Stimulated activated CD8-positive, alpha-beta memory T cell treated with anti-CD3 and anti-CD28 coated beads, Interleukin-12 subunit alpha, Interleukin-12 subunit beta, amount 100 ng/mL, for 4 hours (primary cell): ENCODE measurements around the gene CRKL.

Source experiments
- DNase-seq: peaks from one replicate; pipeline ENCODE4 v3.0.0-alpha.2; 2020; ENCODE audit warnings: low read depth

Gene CRKL

DNA sequence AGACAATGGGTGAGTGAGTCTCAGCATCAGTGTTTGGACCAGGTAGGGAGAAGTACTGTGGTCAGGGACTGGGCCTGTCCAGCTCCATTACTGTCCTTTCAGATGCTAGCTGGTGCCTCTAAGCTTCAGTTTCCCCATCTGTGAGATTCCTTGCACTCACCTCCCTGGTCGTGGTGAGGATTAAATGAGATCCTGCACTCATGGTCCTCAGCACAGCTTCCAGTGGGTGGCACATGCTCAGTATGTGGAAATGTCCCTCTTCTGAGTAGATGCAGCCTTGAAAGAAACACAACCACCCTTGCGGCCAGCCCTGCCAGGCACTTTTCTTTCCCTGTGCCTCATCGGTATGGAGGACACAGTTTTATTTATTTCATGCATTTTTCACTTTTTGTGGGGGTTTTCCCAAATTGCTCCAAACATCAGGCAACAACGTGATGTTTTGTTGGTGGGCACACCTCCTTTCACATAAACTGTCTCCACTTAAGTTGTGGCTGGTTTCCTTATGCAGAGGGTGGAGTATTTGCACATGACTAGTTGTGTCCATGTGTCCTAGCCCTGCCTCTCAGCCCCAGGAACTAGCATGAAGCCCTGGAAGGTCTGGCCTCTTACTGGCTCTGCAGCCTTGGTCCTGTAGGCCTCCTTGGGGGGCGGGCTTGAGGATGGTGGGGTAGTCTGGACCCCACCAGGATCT, 66.0 kb downstream of the CRKL start:
- no peak for DNase-seq

DNA sequence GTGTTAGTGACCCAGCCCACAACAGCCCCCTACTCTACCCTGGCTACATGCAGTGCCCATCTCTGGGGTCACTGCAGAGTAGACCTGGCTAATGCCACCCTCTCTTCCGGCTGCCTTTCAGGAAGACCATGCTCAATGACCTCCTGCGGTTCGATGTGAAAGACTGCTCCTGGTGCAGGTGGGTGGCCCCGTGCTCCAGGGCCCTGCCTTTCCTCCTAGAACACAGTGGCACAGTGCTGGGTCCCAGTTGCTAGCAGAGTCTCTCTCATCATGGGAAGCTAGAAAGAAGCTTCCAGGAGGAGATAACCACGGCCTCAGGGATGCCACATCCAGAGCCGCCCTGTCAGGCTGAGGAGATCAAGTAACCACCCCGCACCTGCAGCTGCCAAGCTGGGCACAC, 68.5 kb downstream of the CRKL start:
- DNase-seq = no peak

DNA sequence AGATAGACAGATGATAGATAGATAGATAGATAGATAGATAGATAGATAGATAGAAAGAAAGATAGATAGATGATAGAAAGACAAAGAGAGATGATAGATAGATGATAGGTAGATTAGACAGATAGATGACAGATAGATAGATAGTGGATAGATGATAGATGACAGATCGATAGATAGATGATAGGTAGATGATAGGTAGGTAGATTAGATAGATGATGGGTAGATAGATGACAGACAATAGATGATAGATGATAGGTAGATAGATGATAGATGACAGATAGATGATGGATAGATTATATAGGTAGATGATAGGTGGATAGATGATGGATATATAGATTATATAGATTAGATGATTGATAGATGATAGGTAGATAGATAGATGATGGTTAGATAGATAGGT, 69.2 kb downstream of the CRKL start:
- no peak for DNase-seq

DNA sequence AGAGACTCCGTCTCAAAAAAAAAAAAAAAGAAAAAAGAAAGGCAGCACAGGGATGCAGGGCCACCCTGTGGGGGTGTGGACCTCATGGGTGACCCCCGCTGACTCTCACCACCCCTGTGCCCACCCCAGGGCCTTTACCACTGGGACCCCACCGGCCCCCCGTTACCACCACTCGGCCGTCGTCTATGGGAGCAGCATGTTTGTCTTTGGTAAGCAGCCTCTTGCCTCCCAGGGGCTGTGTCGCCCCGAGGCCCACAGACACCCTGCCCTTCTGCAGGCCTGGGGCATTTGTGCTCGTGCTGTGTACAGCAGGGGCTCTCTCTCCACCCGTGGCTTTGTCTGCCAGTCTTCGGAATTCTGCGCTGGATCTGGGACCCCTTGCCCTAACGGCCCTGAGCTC, 70.2 kb downstream of the CRKL start:
- DNase-seq = no peak

DNA sequence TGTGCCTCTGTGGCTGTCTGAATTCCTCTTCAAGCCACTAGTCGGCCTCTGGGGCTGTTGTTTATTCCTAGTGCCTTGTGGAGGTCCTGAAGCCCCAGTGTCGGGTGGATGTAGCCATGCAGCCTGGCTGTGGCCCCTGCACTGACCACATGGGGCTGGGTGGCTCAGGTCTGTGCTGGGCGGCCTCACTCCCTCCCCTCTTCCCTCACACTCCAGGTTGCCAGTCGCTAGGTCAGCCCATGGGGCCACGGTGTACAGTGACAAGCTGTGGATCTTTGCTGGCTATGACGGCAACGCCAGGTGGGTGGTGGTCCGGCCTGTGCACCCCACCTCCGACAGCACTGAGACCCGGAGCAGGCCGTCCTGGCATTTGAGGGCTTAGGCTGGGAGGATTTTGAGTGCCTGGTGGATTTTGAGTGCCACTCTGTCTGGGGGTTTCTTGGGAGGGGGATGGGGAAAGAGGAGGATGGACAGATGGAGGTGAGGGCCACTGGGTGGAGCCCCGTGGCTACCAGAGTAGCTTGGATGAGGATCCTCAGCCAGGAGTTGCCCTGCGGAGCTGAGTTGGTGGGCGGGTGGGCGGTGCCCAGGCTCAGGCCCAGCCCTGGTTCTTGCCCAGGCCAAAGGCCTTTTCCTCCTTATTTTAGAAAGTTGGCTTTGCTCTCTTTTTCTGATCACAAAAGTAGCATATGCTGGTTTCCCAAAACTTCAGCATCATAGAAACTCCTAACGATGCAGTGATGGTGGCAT, 71.5 kb downstream of the CRKL start:
- DNase-seq = no peak

DNA sequence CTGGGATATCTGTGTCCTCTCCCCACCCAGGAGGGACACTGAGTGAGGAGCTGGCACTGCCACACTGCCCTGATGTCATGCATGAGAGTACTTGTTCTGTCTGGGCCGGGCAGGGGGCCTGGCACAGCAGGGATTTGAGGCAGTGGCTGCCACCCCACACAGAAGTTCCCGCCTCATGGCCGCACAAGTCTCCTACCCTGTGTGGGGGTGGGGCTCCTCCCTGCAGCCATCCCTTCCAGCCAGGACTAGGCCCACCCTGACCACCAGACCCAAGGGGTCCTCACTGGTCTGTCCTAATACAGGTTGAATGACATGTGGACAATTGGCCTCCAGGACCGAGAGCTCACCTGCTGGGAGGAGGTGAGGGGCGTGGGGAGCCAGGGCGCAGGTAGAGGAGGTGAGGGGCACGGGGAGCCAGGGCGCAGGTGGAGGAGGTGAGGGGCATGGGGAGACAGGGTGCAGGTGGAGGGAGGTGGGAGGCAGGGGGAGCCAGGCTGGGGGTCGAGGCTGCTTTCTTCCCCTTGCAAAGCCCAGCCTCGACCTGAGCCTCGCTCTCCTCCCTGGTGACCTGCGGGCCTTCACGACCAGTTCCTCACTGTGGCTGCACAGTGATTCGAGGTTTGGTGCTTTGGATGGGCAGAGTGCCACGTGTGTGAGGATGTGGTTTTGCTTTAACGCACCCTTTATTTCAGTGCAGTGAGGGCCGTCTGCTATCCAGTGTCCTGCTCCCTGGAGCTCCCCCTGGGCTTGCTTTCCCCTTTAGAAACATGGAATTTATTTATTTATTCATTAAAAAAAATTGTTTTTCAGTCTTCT, 72.3 kb downstream of the CRKL start:
- no peak for DNase-seq

DNA sequence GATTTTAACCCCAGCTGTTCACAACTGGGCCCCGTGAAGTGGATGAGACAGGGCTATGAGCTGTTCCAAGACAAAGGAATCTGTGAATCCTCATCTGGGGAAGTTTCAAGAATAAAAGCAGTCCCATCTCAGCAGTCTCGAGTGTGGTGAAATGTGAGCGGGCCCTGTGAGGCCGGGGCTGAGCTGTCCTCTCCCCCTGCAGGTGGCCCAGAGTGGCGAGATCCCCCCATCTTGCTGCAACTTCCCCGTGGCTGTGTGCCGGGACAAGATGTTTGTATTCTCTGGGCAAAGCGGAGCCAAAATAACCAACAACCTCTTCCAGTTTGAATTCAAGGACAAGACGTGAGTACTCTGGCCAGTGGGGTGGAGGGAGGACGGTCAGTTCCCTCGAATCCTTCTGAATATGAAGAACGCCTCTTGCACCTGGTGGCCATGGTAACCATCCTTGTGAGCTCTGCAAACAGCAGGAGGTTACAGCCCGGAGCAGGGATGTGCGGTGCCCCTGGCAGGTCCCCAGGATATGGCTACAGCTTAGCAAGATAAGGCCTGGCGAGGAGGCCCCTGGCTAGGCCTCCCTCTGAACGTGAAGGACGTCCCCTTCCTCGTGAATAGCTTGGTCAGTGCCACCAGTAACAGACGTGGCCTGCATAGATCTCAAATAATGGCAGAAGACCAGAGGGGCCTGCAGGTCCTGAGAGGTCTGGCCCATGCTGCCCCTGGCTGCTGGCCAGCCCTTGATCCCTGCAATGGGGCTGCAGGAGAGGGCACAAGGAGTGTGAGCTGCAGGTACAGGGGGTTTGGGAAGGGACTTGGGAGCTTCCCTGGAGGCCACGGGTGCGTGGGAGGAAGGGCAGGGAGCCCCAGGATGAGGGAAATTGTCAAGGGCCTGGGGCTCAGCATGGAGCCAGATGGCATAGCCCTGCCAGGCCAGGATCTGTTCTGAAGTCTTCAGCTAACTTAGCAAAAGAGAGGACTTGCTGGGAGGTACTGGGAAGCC, 73.3 kb downstream of the CRKL start:
- no peak for DNase-seq

DNA sequence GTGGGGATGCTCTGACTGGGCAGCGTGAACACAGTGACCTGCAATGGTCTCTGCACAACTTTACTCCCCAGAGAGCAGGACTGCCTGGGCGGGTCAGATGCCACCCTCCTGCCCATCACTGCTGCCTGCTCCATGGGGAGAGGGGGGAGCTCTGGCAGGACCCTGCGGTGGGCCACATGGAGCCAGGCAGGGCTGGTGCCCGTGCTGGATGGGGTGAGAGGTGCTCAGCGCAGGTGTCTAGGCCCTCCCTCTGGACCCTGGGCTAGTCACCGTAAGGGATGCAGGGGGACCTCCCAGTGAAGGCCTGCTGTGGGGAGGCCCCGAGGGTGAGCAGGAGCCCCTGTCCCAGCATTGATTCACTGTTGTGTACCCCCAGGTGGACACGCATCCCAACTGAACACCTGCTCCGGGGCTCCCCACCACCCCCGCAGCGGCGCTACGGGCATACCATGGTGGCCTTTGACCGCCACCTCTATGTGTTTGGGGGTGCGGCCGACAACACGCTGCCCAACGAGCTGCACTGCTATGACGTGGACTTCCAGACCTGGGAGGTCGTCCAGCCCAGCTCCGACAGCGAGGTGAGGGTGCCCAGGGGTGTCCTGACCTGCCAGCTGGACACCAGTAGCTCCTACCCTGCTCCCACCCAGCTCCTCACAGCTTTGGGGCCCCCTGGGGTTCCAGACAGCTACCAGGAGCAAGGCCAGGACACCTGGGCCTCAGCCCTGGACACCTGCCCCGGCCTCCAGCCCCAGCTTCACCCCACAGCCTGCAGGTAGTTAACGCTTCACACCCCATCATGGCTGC, 74.2 kb downstream of the CRKL start:
- DNase-seq = no peak

DNA sequence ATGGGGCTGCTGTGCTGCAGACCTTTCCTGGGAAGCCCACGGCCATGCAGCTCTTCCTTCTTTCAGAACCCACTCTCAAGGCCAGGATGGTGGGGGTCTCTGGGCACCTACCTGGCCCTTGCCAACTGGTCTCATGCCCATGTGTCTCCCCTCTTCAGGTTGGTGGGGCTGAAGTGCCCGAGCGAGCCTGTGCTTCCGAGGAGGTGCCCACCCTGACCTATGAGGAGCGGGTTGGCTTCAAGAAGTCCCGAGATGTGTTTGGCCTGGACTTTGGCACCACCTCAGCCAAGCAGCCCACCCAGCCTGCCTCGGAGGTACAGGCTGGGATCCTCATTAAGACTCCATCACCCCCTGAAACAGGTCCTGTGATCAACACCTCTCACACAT, 74.8 kb downstream of the CRKL start:
- DNase-seq = no peak

DNA sequence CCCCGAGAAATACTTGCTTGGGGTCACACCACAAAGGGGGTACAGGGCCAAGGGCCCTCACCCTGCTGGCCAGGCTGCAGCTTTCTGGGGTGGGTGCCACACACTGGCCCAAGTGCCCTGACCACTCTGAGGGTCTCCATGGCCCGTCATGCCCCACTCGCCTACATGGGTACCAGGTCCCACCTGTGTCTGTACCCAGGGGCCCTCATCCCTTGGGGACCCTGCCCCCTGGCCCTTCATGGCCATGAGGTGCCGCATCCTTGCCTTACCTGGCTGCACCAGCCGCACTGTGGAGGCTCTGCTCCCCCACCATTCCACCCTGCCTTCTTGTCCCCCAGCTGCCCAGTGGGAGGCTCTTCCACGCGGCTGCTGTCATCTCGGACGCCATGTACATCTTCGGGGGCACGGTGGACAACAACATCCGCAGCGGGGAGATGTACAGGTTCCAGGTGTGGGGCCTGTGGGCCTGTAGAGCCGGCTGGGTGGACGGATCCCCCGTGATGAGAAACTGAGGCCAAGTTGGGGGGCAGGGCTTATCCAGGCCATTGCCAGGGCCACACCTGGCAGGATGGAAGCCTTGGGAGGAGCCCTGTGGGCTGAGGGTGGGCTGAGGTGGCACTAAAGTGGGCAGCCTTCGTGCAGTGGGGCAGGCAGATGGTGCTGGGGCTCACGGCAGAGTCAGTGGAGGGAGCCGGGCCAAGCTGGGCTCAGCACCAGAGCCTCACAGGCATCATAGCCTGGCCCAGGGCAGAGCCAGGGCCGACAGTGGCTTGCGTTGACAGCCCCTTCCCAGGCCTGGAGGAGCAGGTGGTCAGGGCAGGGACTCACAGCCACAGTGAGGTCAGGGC, 75.5 kb downstream of the CRKL start:
- DNase-seq = no peak

DNA sequence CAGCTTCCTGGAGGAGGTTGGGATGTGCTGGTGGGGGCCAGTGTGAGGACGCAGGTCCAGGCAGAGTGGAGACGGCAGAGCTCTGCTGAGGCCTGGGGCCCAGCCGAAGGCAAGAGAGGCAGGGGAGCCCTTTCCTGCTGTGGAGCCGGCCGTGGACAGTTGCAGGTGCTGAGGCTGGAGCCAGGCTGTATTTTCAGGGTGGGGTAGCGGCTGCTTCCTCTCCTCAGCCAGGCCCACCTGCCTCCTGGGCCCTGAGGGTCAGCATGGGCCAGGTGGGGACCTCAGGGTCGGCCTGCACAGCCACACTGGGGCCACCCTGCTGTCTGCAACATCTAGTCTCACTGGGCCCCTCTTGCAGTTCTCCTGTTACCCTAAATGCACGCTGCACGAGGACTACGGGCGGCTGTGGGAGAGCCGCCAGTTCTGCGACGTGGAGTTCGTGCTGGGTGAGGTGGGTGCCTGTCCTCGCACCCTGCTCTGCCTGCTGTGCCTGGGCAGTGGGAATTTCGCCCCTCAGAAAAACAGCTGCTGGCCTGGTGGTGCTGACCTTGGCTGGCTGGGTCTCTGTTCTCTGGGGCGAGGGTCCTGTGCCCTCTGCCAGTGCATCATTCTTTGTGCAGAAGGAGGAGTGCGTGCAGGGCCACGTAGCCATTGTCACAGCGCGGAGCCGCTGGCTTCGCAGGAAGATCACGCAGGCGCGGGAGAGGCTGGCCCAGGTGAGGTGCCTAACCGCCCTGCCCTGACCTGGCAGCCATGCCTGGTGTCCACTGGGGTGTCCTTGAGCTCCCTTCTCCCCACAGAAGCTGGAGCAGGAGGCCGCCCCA, 76.3 kb downstream of the CRKL start:
- no peak for DNase-seq

DNA sequence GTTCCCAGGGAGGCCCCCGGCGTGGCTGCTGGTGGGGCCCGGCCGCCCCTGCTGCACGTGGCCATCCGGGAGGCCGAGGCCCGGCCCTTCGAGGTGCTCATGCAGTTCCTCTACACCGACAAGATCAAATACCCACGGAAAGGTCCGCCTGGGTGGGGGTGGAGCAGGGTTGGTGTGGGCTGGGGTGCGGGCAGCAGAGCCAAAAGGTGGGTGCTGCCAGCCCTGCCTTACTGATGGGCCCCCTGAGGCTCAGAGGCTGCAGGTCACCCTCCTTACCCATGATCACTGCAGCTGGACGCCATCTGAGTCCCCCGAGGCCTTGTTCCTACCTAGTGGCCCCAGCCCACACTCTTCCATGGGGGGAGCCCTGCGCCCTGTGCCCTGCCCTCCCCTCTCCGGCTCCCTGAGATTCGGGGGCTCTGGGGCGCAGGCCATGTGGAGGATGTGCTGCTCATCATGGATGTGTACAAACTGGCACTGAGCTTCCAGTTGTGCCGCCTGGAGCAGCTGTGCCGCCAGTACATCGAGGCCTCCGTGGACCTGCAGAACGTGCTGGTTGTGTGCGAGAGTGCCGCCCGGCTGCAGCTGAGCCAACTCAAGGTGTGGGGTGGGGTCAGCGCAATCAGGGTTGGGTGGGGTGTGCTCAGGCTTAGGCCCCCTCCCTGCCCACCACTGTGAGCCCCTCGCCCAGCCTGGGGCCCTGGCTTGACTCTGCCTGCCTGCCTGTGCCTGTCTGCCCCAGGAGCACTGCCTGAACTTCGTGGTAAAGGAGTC, 77.1 kb downstream of the CRKL start:
- no peak for DNase-seq

DNA sequence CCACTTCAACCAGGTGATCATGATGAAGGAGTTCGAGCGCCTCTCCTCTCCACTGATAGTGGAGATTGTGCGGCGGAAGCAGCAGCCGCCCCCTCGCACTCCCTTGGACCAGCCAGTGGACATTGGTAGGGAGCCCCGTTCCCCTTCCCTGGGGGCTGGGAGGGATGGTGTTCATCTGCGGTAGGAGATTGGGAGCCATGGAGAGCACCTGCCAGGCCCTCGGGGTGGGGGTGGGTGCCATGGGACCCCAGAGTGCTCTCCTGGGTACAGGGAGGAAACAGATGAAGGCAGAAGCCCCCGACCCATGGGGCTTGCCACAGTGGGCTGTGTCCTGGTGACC, 77.7 kb downstream of the CRKL start:
- no peak for DNase-seq

DNA sequence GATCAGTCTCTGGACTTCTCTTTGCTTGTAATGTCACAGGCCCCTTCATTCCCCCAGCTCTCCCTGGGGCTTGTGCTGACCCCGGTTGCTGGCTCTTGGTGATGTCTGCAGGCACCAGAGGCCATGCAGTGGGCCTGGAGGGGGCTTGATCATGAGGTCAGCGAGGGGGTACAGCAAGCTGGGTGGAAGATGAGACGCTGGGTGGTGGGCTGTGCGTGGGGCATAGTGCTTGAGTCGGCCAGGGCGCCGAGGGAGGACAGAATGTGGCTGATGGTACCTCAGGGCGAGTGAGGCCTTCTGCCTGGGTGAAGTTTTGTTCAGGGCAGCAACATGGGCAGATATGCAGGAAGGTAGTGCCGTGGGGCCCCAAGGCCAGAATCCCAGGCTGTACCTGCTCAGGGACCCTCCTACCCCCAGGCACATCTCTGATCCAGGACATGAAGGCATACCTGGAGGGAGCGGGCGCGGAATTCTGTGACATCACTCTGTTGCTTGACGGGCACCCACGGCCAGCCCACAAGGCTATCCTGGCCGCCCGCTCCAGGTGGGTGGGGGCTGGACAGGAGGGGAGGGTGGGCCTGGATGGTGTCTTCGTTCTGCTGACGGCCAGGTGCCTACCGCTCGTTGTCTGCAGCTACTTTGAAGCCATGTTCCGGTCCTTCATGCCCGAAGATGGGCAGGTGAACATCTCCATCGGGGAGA, 78.3 kb downstream of the CRKL start:
- DNase-seq = no peak

DNA sequence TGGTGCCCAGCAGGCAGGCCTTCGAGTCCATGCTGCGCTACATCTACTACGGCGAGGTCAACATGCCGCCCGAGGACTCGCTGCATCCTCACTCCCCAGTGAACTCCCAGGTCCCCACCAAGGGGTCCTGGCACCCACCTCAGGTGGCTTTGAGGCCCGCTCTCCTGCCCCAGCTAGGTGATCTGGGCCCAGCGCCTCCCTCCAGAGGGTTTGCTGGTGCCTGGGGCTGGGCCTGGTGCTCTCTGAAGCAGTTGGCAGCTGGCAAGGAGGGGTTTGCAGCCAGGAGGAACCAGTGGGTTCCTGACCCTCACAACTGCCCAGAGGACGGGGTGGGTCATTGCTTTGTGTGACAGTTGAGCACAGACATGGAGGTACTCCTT, 78.8 kb downstream of the CRKL start:
- no peak for DNase-seq

DNA sequence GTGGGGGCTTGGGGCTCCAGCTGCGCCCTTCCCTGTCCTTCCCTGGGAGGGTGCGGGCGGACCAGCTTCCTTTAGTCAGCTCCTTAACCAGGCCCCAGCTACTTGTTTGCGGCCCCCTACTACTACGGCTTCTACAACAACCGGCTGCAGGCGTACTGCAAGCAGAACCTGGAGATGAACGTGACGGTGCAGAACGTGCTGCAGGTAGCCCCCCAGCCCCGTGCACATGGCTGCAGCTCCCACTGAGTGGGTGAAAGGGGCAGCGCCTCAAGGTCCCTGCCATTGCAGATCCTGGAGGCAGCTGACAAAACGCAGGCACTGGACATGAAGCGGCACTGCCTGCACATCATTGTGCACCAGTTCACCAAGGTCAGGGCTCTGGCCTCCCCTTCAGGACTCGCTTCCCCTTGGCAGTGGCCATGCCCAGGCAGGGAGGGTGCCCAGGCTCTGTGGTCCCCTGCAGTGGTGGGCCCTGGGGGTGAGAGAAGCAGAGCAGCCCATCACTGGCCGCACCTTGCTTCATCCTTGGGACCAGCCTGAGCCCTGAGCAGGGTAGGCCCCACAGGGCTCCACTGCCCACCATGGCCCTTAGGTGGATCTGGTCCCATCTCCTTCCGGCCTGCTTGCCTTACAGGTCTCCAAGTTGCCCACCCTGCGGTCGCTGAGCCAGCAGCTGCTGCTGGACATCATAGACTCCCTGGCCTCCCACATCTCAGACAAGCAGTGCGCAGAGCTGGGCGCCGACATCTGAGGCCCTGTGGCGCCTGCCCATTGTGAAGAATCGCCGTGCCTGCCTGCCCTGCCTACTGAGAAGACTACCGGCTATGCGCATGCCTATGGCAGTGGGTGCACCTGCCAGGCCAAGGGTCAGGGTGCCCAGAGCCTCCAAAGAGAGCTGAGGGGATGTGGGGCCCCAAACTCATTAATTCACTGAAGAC, 79.7 kb downstream of the CRKL start:
- DNase-seq = no peak
